Stimulated activated CD4-positive, alpha-beta T cell treated with anti-CD3 and anti-CD28 coated beads, Interleukin-1b, Interleukin-23, amount 100 ng/mL, for 1 hour (primary cell): ENCODE results near the gene FCN3.
"Not testable (repeated sequence)": the region's sequence is repeated elsewhere in the genome, so short reads cannot be mapped to it uniquely, and the experiment has no call there.

Experiments used
- DNase-seq, 2 donors: peaks; one replicate each; pipeline ENCODE4 v3.0.0-alpha.2; 2020; ENCODE audit warnings: low read depth in 2 of 2

Gene FCN3

DNA sequence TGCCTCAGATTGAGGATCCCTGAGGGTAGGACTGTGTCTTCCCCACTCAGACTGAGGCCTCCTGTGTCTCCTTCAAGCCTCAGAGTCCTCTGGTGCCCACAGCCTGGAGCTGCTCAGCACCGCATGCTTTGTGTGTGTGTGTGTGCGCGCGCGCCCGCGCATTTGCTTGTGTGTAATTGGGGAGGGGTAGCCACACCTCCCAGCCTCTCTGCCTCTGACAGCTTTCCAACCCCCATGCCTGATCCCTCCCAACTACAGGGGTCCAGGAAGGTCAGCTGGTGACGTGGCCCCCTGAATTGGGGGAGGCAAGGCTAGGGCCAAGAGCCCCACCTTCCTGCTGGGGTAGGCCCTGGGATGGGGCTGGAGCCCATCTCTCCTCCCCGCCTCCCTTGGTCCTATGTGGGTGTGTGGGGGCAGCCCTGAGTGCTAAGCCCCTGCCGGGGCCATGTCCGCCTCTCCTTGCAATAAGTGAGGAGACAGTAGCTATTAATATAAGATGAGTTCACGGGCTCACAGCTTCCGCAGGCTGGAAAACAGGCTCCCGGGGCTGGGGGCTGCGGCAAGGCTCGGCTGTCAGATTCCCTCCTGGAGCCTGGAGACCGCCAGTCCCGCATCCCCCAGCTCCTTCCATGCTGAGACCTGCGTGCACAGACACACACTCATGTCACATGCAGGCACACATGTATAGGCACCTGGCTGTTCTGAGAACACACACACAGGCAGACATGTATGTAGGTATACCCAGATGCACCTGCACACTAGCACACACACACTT, 24.8 kb upstream of the FCN3 start:
- no peak for DNase-seq

DNA sequence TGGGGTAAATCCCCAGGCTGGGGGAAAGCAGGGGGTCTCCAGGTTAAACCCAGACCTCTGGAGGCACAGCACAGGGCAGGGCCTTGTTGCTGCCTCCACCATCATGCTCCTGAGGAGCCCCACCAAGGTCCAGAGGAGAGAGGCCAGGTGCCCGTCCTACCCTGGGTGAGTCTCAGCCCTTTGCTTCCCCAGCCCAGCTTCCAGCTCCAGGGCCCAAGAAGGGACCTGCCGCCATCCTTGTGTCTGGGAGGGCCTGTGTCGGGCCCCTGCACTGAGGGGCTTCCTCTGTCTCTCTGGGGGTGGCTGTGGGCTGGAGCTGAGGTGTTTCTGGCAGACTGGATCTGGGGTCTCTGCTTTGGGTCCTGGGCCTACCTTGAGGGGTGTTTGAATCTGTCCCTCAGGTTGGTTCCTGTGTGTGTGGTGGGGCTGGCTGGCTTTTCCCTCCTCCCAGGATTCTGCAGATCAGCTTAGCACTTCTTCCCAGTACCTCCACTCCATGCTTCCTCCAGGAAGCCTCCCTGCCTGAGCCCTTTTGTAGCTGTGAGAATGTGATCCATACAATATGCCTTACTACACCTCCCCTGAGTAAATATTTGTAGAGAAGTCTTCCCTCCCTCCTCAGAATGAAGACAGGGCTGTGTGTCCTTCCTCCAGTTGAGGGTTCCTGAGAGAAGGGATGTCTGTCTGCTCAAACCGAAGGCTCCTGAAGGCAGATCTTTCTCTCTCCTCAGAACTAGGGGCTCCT, 24.0 kb upstream of the FCN3 start:
- DNase-seq = no peak

DNA sequence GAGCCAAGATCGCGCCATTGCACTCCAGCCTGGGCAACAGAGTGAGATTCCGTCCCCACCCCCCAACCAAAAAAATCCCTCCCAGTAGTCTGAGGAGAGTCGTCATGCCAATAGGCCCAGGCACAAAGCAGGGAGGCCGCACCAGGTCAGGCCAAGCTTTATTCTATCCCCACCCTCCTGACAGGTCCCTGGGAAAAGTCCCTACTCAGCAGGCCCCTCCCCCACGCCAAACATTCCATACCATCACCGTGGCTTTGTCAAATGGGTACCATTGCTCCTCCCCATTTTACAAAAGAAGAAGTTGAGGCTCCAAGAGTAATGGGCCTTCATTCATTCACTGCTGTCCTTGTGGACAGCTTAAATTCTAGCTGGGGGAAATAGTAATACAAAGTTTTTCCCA, 23.1 kb upstream of the FCN3 start:
- DNase-seq = no peak

DNA sequence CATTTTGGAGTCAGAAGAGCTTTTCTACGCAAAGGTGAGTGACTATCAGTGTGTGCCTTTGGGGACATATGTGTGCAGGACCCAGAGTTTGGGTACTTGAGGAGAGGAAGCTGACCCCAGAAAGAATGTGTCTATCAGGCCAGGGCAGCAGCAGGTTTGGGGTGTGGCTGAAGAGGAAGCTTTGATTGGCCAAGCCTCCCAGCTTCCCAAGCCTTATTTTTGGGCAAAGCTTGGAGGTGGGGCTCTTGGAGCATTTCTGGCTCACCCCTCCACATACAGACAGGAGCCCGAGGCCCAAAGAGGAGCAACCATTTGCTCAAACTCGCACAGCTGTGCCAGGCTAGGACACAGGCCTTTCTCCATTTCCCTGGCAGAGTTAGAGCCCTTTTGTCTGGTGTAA, 22.5 kb upstream of the FCN3 start:
- DNase-seq = no peak

GRCh38 chr1:27395441-27396195, 21.0 kb upstream of the FCN3 start:
- peak; percentile 50 to 54 for DNase-seq

GRCh38 chr1:27394925-27395324, 20.3 kb upstream of the FCN3 start:
- no peak for DNase-seq

- DNase-seq = no peak
Measured at GRCh38 chr1:27394282-27394658, 19.6 kb upstream of the FCN3 start.

DNA sequence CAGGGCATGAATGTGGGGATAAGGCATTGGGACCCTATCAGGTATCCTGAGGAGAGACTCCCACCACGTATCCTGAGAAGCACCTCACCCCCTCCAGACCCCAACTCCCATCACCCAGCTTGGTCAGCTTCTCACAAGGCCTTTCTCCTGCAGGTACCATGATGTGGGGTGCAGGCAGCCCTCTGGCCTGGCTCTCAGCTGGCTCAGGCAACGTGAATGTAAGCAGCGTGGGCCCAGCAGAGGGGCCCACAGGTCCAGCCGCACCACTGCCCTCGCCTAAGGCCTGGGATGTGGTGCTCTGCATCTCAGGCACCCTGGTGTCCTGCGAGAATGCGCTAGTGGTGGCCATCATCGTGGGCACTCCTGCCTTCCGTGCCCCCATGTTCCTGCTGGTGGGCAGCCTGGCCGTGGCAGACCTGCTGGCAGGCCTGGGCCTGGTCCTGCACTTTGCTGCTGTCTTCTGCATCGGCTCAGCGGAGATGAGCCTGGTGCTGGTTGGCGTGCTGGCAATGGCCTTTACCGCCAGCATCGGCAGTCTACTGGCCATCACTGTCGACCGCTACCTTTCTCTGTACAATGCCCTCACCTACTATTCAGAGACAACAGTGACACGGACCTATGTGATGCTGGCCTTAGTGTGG, 19.1 kb upstream of the FCN3 start:
- DNase-seq = no peak

DNA sequence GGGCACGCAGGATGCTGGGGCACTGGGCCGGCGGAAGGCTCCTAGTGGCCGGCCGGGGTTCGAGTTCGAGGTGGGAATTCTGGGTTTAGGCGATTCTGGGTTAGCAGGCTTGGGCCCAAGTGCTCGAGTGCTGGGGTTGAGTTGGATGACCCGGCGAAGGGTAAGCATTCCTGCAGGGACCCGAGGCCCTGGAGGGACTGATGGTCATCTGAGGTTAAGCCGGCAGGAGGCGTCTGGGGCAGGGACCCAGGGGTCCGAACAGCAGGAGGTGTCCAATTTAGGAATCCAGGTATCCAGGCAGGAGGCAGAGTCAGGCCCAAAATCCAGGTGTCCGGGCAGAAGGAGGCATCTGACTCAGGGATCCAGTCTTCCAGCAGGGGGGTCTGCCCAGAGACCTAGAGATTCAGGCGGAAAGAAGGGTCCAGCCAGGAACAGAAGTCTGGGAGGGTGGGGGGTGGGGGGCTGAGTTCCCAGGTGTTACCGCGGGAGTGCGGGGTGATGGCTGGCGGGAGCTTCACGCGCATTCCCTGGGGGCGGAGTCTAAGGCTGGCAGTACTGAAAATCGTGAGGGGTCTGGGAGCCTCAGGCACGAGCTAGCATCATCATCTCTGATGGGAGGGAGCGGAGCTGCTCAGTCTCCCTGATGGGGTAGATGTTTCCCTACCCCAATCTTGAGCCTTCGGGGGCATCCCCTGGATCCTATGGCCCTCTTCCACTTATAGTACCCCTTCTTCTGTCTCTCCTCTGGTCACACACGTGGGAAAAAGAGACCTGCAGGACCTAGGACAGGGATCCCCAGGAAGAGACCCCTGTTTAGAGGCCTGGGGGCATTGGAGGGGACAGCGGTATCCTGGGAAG, 18.4 kb upstream of the FCN3 start:
- DNase-seq = no peak

- DNase-seq = peak; percentile 83 to 91
Measured at GRCh38 chr1:27392096-27392777, 17.6 kb upstream of the FCN3 start, which contains the start of gene GPR3. Gene GPR3, plus strand, starts transcription at chr1:27392622. Its CDS starts 1,177 bp downstream, at chr1:27393799.

- DNase-seq = no peak
Measured at GRCh38 chr1:27391511-27392095, 17.0 kb upstream of the FCN3 start.

- peak; percentile 51 to 64 for DNase-seq
Measured at GRCh38 chr1:27388337-27389005, 13.8 kb upstream of the FCN3 start.

DNA sequence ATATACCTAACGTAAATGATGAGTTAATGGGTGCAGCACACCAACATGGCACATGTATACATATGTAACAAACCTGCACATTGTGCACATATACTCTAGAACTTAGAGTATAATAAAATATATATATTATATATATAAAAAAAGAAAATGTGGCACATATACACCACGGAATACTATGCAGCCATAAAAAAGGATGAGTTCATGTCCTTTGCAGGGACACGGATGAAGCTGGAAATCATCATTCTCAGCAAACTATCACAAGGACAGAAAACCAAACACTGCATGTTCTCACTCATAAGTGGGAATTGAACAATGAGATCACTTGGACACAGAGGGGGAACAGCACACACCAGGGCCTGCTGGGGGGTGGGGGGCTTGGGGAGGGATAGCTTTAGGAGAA, 10.2 kb upstream of the FCN3 start:
- DNase-seq = not testable (repeated sequence)

GRCh38 chr1:27383661-27384060, 9.0 kb upstream of the FCN3 start:
- no peak for DNase-seq

- no peak for DNase-seq
Measured at GRCh38 chr1:27383039-27383605, 8.5 kb upstream of the FCN3 start, which contains the start of gene CD164L2. Gene CD164L2, minus strand, starts transcription at chr1:27383333. Its CDS starts 94 bp downstream, at chr1:27383239.

DNA sequence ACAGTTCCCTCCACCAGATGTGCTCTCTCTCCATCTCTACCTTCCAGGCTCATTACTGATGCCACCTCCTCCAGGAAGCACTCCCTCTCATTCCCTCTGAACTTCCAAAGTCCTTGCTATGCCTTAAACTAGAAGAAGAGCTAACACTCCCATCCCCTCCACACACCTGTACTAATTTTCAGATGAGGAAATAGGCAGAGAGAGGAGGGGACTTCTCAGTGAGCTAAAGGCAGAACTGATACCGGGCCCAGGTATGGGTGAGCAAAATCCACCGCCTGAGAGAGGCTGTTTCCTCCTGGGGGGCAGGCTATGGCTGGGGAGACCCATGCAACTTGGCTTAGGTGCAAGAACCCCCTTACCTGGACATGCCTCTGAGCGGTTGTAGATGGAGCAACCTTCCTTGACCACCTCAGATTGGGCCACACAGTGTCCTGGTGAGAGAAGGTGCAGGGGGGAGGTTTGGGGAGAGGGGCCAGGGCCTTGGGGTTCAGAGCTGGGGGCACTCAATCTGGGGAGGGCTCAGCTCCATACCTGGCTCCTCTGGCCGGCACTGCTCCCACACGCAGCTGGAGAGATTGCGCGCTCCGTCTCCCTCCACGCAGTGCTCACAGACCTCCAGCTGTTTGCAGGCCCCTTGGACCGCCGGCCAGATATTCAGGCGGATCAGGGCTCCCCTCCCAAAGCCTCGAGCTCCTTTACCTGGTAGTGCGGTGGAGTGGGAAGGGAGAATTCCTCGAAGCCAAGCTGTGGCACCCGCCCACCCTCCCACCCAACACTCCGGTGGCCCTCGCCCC, 7.5 kb upstream of the FCN3 start:
- DNase-seq = no peak

- DNase-seq = no peak
Measured at GRCh38 chr1:27380766-27381733, 6.4 kb upstream of the FCN3 start.
